Liver (tissue), 9 donors: ENCODE results near the gene RASIP1. TPM values are rescaled to one million over a fixed set of nuclear protein-coding genes. Genes with fewer than 3 reads are reported as not detected.

Experiments
- DNase-seq: peaks from one replicate; pipeline ENCODE4 v3.0.0-alpha.2; 2017; ENCODE audit warnings: low spot score
- H3K27ac ChIP-seq, 2 donors: one replicate each; pipeline ENCODE4 v1.7.0; 2013; ENCODE audit warnings: inconsistent platforms in 2 of 2, low read length in 2 of 2, control low read depth in 1 of 2, low read depth in 1 of 2, mild to moderate bottlenecking in 1 of 2
- H3K27me3 ChIP-seq, 4 donors: one replicate each; pipeline versions ENCODE4 v1.6.1 to v1.7.0; 2013; ENCODE audit warnings: low read length in 3 of 4, inconsistent platforms in 1 of 4, mild to moderate bottlenecking in 1 of 4, moderate library complexity in 1 of 4; ENCODE audit not compliant: control insufficient read depth in 4 of 4, insufficient read depth in 4 of 4
- H3K36me3 ChIP-seq, 4 donors: one replicate each; pipeline versions ENCODE4 v1.6.1 to v1.7.0; 2013; ENCODE audit warnings: low read length in 3 of 4, mild to moderate bottlenecking in 3 of 4, low read depth in 1 of 4, moderate library complexity in 1 of 4; ENCODE audit not compliant: control insufficient read depth in 4 of 4, insufficient read depth in 3 of 4
- H3K4me1 ChIP-seq, 4 donors: one replicate each; pipeline versions ENCODE4 v1.6.1 to v1.7.0; 2013; ENCODE audit warnings: low read length in 3 of 4, mild to moderate bottlenecking in 3 of 4, moderate library complexity in 1 of 4; ENCODE audit not compliant: control insufficient read depth in 4 of 4, insufficient read depth in 4 of 4
- H3K4me3 ChIP-seq, 3 donors: one replicate each; pipeline versions ENCODE4 v1.6.1 to v1.7.0; 2013; ENCODE audit warnings: low read length in 3 of 3, control low read depth in 1 of 3, low read depth in 1 of 3, mild to moderate bottlenecking in 1 of 3
- H3K9ac ChIP-seq, 2 donors: one replicate each; pipeline ENCODE4 v1.7.0; 2013; ENCODE audit warnings: low read length in 2 of 2, mild to moderate bottlenecking in 2 of 2, moderate library complexity in 2 of 2, control low read depth in 1 of 2, low read depth in 1 of 2
- H3K9me3 ChIP-seq, 4 donors: one replicate each; pipeline versions ENCODE4 v1.6.1 to v1.7.0; 2013; ENCODE audit warnings: low read length in 3 of 4; ENCODE audit not compliant: control insufficient read depth in 4 of 4
- FOXA1 ChIP-seq: IDR thresholded peaks from 2 replicates; pipeline ENCODE4 v1.6.1; 2016; ENCODE audit warnings: antibody characterized with exemption
- FOXA2 ChIP-seq: IDR thresholded peaks from 2 replicates; pipeline ENCODE4 v1.6.1; 2016; ENCODE audit warnings: antibody characterized with exemption
- HNF4A ChIP-seq, 2 donors: conservative IDR thresholded peaks; 2 replicates each; pipeline ENCODE4 v1.6.1; 2016; ENCODE audit warnings: antibody characterized with exemption in 2 of 2, mild to moderate bottlenecking in 2 of 2
- HNF4G ChIP-seq: IDR thresholded peaks from 2 replicates; pipeline ENCODE4 v1.6.1; 2016; ENCODE audit warnings: antibody characterized with exemption
- JUND ChIP-seq, 2 donors: IDR thresholded peaks; 2 replicates each; pipeline ENCODE4 v1.6.1; 2016; ENCODE audit warnings: antibody characterized with exemption in 2 of 2
- NR2F2 ChIP-seq: IDR thresholded peaks from 2 replicates; pipeline ENCODE4 v1.6.1; 2016; ENCODE audit warnings: antibody characterized with exemption
- RAD21 ChIP-seq, 2 donors: IDR thresholded peaks; 2 replicates each; pipeline ENCODE4 v1.6.1; 2016; ENCODE audit warnings: antibody characterized with exemption in 2 of 2, mild to moderate bottlenecking in 2 of 2
- RXRA ChIP-seq, 2 donors: IDR thresholded peaks; 2 replicates each; pipeline ENCODE4 v1.6.1; 2017 to 2018; ENCODE audit warnings: antibody characterized with exemption in 2 of 2, mild to moderate bottlenecking in 1 of 2
- SP1 ChIP-seq: IDR thresholded peaks from 2 replicates; pipeline ENCODE4 v1.6.1; 2018; ENCODE audit warnings: antibody characterized with exemption, mild to moderate bottlenecking
- TAF1 ChIP-seq: conservative IDR thresholded peaks from 2 replicates; pipeline ENCODE4 v1.6.1; 2016; ENCODE audit warnings: antibody characterized with exemption, mild to moderate bottlenecking
- YY1 ChIP-seq: IDR thresholded peaks from 2 replicates; pipeline ENCODE4 v1.6.1; 2016; ENCODE audit warnings: antibody characterized with exemption, mild to moderate bottlenecking
- ZBTB33 ChIP-seq: IDR thresholded peaks from 2 replicates; pipeline ENCODE4 v1.6.1; 2016; ENCODE audit warnings: antibody characterized with exemption
- WGBS: extraction: QIAGEN DNeasy Blood & Tissue Kit; methylation state at CpG from one replicate; pipeline ENCODE4 v1.1.7; 2013; 5-methylcytosine and 5-hydroxymethylcytosine counted together
- polyA plus RNA-seq, 2 donors: library from polyadenylated mRNA; stranded (reverse) in 1 of 2; unstranded in 1 of 2; fragments of 200-250 nt in 1 of 2; fragments of >200 nt in 1 of 2; fragmentation: Nextera tagmentation in 1 of 2; extraction: Ambion mirVana in 1 of 2; gene quantifications; one replicate each; pipeline versions ENCODE4 v1.2.1 to v1.2.3, GENCODE V29; 2013 to 2015
- total RNA-seq, 2 donors: library from RNA; depleted of rRNA; stranded (reverse); fragments of >200 nt; gene quantifications; one replicate each; pipeline ENCODE4 v1.2.3, GENCODE V29; 2014
- TF ChIP-seq, protein P1 (sequence below): IDR thresholded peaks from 2 replicates; pipeline ENCODE4 v1.6.1; 2016; ENCODE audit warnings: antibody characterized with exemption
- TF ChIP-seq, protein P2 (sequence below): IDR thresholded peaks from 2 replicates; pipeline ENCODE4 v1.6.1; 2016; ENCODE audit warnings: antibody characterized with exemption, mild to moderate bottlenecking
- TF ChIP-seq, protein P3 (sequence below): IDR thresholded peaks from 2 replicates; pipeline ENCODE4 v1.6.1; 2016; ENCODE audit warnings: antibody characterized with exemption
- TF ChIP-seq, protein P4 (sequence below): fragments of 150-350 bp; IDR thresholded peaks from 2 replicates; pipeline ENCODE4 v1.5.1; 2017; ENCODE audit warnings: improper control_type of control experiment, low read depth, low read length; ENCODE audit not compliant: missing input control
- donor health status: healthy.
- donor health status: healthy.
- donor health status: healthy.
- donor health status: healthy.
- donor health status: healthy.

The RASIP1 gene
- total and polyA plus RNA-seq, 4 donors = 1.8 to 5.4 (median 4.5) TPM

- TF ChIP-seq, protein P1, sequence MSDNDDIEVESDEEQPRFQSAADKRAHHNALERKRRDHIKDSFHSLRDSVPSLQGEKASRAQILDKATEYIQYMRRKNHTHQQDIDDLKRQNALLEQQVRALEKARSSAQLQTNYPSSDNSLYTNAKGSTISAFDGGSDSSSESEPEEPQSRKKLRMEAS = no peak
- TF ChIP-seq YY1 = no peak
- TF ChIP-seq HNF4G = no peak
- TF ChIP-seq RAD21 (IDR thresholded peaks at IDR 0.05) = no peak
- no peak for TF ChIP-seq FOXA1
- no peak for TF ChIP-seq FOXA2
- no peak for TF ChIP-seq SP1
- TF ChIP-seq TAF1 = no peak
- TF ChIP-seq RXRA (IDR thresholded peaks at IDR 0.05) = no peak
- TF ChIP-seq JUND (IDR thresholded peaks at IDR 0.05) = no peak
- no peak for TF ChIP-seq NR2F2
These were observed 1.7 kb upstream of the RASIP1 start (continued) for GRCh38 chr19:48742096-48742495.

DNA sequence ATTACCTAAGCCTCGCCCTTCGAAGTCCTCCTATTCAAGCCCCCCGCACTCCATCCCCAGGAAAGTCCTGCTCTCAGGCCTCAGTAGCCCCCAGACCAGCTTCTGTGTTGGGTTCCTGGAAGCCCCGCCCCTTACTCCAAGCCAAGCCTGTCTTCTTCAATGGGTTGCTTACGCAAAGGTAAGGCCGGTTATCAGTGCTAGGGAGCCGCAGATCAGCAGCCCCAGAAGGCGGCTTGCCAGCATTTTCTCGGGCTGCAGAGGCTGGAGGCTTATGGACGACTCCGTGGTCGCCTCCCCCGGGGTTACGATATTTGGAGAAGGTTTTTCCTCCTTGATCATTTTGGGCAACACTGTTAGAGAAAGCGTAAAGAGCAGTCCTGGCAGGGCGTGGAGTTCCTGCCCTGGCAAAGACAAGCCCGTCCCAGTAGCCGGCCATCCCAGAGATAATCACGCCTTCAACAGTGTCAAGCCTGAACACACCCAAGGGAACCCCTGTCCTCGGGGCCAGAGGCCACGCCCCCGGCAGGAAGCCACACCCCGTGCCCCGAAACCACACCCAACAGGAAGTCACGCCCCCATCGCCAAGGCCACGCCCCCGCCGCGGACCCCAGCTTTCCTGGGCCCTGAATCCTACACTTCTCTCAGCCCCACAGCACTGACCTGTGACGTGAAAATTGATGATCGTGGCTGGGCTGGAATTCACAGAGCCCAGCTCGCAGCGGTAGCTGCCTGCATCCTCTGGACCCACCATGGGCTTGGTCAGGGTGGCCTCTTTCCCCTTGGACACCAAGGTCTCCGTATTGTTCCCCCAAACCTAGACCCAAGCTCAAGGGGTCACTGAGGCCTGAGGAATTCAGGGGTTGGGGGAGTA, 954 bp upstream of the RASIP1 start:
- peak overlapping the region; percentile 31 to 47 for H3K27ac ChIP-seq
- peak; percentile 86 for DNase-seq
- no peaks in the 10 kb centered on the region for H3K27me3 ChIP-seq
- H3K4me3 ChIP-seq = no peak overlapping the region
- peaks cover 2 to 9% (median 7%) of the 10 kb centered on the region in 4 donors for H3K4me1 ChIP-seq
- H3K36me3 ChIP-seq = no peaks in the 10 kb centered on the region
- TF ChIP-seq, protein P2, sequence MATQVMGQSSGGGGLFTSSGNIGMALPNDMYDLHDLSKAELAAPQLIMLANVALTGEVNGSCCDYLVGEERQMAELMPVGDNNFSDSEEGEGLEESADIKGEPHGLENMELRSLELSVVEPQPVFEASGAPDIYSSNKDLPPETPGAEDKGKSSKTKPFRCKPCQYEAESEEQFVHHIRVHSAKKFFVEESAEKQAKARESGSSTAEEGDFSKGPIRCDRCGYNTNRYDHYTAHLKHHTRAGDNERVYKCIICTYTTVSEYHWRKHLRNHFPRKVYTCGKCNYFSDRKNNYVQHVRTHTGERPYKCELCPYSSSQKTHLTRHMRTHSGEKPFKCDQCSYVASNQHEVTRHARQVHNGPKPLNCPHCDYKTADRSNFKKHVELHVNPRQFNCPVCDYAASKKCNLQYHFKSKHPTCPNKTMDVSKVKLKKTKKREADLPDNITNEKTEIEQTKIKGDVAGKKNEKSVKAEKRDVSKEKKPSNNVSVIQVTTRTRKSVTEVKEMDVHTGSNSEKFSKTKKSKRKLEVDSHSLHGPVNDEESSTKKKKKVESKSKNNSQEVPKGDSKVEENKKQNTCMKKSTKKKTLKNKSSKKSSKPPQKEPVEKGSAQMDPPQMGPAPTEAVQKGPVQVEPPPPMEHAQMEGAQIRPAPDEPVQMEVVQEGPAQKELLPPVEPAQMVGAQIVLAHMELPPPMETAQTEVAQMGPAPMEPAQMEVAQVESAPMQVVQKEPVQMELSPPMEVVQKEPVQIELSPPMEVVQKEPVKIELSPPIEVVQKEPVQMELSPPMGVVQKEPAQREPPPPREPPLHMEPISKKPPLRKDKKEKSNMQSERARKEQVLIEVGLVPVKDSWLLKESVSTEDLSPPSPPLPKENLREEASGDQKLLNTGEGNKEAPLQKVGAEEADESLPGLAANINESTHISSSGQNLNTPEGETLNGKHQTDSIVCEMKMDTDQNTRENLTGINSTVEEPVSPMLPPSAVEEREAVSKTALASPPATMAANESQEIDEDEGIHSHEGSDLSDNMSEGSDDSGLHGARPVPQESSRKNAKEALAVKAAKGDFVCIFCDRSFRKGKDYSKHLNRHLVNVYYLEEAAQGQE = no peak
- TF ChIP-seq NR2F2 = peak; percentile 39
- H3K9me3 ChIP-seq = no peaks in the 10 kb centered on the region
- no peak overlapping the region for H3K9ac ChIP-seq
- 48% methylated on average over 35 of the region's 35 CpGs for WGBS

- Histone ChIP-seq H3K4me1 (peaks cover 2 to 9% (median 7%) of the 10 kb centered on the region in 4 donors), H3K9ac (peak overlapping the region; percentile 5 to 77), H3K27me3 (no peaks in the 10 kb centered on the region), H3K27ac (peak overlapping the region; percentile 57 to 59), H3K4me3 (peak overlapping the region; percentile 35 to 72 (median 49)), H3K9me3 (no peaks in the 10 kb centered on the region), H3K36me3 (no peaks in the 10 kb centered on the region)
- WGBS = 25% methylated on average over 51 of the region's 51 CpGs
- DNase-seq = peak; percentile 34
- no peak for TF ChIP-seq ZBTB33
- TF ChIP-seq, protein P3, sequence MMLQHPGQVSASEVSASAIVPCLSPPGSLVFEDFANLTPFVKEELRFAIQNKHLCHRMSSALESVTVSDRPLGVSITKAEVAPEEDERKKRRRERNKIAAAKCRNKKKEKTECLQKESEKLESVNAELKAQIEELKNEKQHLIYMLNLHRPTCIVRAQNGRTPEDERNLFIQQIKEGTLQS = no peak
- TF ChIP-seq YY1 = no peak
- no peak for TF ChIP-seq SP1
- TF ChIP-seq, protein P4, sequence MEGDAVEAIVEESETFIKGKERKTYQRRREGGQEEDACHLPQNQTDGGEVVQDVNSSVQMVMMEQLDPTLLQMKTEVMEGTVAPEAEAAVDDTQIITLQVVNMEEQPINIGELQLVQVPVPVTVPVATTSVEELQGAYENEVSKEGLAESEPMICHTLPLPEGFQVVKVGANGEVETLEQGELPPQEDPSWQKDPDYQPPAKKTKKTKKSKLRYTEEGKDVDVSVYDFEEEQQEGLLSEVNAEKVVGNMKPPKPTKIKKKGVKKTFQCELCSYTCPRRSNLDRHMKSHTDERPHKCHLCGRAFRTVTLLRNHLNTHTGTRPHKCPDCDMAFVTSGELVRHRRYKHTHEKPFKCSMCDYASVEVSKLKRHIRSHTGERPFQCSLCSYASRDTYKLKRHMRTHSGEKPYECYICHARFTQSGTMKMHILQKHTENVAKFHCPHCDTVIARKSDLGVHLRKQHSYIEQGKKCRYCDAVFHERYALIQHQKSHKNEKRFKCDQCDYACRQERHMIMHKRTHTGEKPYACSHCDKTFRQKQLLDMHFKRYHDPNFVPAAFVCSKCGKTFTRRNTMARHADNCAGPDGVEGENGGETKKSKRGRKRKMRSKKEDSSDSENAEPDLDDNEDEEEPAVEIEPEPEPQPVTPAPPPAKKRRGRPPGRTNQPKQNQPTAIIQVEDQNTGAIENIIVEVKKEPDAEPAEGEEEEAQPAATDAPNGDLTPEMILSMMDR = no peak
- no peak for TF ChIP-seq RXRA (IDR thresholded peaks at IDR 0.05)
- TF ChIP-seq, protein P2 = no peak
- no peak for TF ChIP-seq HNF4A (conservative IDR thresholded peaks at IDR 0.05)
- TF ChIP-seq NR2F2 = no peak
- no peak for TF ChIP-seq TAF1
- TF ChIP-seq FOXA2 = no peak
These were observed 826 bp downstream of the RASIP1 start for GRCh38 chr19:48739404-48740163.
